Measurements from ENCODE around the gene SEMA3A.

SEMA3A gene

GRCh38 chr7:84195295-84196060 lies 889 bp upstream of the SEMA3A start:
- no peak for DNase-seq (ENCODE audit: low spot score)

GRCh38 chr7:84193747-84194146 lies 842 bp downstream of the SEMA3A start:
- DNase-seq (ENCODE audit: low spot score): no peak

GRCh38 chr7:84191842-84192241 lies 2.7 kb downstream of the SEMA3A start:
- no peak for DNase-seq (ENCODE audit: low spot score)

- DNase-seq (ENCODE audit: low spot score): no peak
Observed at GRCh38 chr7:84191261-84191660, 3.3 kb downstream of the SEMA3A start.

DNA sequence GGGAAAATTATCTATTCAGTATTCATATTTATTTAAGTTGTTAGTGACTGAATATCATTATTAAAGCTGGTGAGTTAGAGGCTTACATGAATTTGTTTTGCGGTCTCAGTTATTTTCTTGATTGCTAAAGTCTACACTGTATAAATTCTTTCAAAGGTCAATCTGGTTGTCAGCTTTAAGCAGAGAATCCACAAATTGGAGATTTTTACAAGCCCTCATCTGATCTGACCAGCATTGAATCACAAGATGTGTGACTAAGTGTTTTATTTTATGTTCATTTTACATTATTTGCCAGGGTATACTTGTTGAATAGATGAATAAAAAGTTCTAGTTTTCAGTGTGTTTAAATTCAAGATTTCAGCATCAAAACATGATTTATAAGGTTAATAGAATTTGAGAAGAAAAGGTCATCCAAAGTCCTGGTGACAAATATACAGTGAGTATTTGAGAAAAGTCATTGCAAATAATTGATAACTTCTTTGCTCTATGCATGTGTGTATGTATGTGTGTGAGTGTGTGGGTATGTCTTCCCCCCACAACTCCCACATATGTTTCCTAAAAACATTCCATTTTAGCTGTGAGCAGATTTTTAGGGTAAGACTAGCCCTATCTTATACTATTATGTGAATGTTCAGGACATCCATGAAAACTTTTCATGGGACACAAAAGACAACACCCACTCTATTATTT lies 4.4 kb downstream of the SEMA3A start:
- DNase-seq (ENCODE audit: low spot score): no peak

GRCh38 chr7:84188786-84189405 lies 5.7 kb downstream of the SEMA3A start:
- peak; percentile 40 for DNase-seq (ENCODE audit: low spot score)

DNA sequence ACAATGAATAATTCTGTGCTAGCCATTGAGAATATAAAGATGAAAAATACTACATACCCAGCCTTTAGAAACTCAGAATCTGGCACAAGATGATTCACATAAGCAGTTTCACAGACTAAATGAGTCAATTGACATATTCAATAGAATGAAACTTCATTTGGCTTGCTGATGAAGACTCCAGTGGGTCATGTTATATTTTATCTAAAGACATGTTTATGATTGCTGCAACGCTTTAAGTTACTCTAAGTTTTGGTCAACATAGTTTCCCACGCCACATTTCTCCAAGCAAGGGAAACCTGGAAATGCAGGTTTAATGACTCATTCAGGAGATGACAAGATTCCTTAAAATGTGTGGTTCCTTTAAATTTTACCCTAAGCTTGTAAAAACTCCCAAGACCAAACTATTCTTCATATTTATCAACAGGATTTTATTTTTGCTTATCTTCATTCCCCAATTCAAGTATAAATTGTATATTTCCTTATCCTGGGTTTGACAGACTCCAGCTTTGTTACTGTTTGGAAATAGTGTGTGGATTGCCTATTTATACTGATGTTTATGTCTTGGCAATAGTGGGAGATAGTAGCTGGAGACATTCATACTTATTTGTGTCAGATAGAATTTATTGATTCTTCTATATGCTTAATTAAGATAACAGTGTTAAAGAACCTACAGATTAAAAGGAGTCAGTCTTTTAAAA lies 6.6 kb downstream of the SEMA3A start:
- DNase-seq (ENCODE audit: low spot score): no peak

GRCh38 chr7:84187087-84187805 lies 7.3 kb downstream of the SEMA3A start:
- DNase-seq (ENCODE audit: low spot score): no peak

DNA sequence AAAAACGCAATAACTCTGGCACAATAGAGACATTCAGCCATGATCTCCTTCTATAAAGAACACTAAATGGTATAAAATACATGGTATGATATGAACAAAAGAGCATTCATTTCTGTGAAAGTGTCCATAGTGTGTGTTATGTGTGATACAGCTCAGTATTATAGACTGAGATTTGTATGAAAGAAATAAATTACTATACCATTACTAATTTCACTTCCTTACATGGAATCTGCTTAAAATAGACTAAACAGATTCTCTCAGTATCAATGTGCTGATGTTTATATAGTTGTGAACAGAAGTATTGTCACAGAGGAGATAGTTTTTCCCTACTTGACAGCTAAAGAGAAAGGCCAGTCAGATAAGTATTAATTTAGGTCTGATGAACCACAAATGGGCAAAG lies 10.8 kb downstream of the SEMA3A start:
- DNase-seq (ENCODE audit: low spot score): peak; percentile 81

GRCh38 chr7:84182301-84182700 lies 12.3 kb downstream of the SEMA3A start:
- DNase-seq (ENCODE audit: low spot score): no peak

DNA sequence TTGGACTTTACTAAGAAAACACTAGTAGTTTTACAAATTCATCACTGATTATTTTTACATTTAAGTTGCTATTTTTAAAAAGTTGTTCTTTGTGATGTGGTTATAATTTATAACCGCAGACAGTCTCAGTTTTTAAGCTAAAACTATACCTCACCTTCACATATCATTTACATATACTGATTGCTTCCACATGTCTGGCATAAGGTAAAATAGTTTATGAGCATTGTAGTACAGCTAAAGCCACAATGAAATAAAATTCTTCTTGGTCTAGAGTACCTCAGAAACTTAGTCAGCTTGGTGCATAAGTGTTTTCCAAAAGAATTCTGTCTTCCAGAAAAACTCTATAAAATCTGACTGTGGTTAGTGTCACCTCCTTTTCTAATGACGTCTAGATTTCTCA lies 13.0 kb downstream of the SEMA3A start:
- no peak for DNase-seq (ENCODE audit: low spot score)

GRCh38 chr7:84177758-84178412 lies 16.7 kb downstream of the SEMA3A start:
- DNase-seq (ENCODE audit: low spot score): no peak

DNA sequence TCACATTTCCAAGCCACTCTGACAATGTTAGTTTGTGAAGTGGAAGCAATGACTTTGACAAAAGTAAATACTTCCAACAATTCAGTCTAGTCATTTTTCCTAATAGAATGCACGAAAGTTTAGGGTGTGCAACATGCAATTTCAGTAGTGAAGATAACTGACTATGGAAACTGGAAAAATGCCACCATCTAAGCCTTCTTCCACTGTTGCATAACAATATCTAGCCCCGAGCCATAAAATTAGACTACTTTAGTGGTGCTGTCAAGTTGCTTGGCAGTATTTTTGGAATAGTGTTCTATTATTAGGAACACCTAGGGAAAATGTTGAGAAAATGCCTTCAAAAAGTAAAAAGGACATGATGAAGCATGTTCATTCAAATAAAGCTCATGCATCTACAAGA lies 17.9 kb downstream of the SEMA3A start:
- no peak for DNase-seq (ENCODE audit: low spot score)

DNA sequence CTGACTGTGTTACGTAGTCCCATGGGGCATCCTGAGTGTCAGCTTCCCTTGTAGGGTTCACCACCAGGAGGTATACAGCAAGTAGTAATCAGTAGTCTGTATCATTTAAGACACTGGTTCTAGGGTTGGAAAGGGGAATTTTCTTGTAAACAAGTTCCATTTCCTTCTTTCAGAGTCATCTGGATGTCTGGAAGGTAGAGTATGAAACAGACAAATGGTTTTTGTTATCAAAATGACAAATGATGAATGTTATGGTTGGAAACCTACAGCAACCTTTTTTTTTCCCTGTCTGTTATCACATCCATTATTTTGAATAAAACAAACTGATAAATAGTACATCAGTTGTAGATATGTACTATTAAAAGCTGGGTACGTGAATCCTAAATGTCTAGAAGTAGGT lies 19.1 kb downstream of the SEMA3A start:
- DNase-seq (ENCODE audit: low spot score): no peak

DNA sequence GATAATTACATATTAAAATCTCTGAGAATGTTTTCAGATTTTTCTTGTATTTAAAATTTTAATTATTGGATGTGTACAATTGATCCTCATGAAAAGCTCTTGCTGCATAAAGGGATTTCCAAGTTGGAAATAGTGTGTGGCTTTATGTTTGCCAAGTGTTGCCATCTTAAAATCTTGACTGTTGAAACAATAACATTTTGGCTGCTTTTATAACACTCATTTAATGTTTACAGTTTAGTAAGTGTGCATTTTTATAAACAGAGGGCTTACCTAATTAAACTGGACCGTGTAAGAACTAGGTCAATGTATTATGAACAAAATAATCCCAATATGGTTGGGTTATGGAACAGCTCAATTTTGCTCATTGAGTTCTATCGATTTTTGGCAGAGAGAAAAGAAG lies 23.9 kb downstream of the SEMA3A start:
- no peak for DNase-seq (ENCODE audit: low spot score)

GRCh38 chr7:84162584-84162983 lies 32.0 kb downstream of the SEMA3A start:
- DNase-seq (ENCODE audit: low spot score): no peak

DNA sequence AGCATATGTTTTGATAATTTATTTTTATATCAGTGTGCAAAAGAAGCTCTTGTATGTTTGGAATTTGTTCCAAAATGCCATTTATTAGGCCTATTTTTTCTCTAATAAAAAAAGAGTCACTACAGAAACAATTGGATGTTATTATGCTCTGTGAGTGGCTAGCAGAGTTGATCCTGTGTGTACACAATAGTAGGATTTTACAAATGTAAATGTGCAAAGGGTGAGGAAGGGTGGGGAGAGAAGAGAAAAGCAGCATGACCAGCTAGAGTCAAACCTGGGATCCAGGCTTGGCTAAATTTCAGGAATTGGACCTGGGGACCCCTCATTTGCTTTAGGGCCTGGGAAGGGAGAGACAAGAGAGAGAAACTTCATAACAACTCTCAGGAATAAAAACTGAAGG lies 32.5 kb downstream of the SEMA3A start:
- DNase-seq (ENCODE audit: low spot score): no peak

GRCh38 chr7:84161398-84161797 lies 33.2 kb downstream of the SEMA3A start:
- DNase-seq (ENCODE audit: low spot score): no peak

GRCh38 chr7:84159435-84159834 lies 35.2 kb downstream of the SEMA3A start:
- DNase-seq (ENCODE audit: low spot score): no peak

DNA sequence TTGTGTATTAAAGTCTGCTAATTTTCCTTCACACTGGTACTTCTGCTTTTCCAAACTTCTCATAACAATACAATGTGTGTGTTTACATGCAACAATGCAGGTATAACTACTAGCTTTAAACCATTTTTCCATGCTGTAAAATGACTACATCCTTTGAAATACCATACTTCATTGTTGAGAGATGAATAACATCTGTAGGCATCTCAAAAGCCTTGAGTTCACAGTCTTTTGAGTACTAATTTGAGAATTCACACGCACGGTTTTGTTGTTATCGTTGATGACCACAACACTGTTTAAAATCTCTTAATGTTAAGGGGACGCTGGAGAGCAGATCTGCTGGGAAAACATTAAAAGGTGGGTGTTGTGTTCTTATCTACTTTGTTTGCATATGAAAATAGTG lies 37.4 kb downstream of the SEMA3A start:
- no peak for DNase-seq (ENCODE audit: low spot score)

- DNase-seq (ENCODE audit: low spot score): no peak
Observed at GRCh38 chr7:84154991-84155781, 39.4 kb downstream of the SEMA3A start.
